HepG2 (cell line): ENCODE measurements around the gene AGFG1. TPM values are rescaled to one million over a fixed set of nuclear protein-coding genes. Genes with fewer than 3 reads are reported as not detected.

ENCODE experiments used
- ATAC-seq: fragments of 200-7000 bp; cut with Tn5 transposase; 3 replicates; pipeline ENCODE4 v1.9.1; 2020; ENCODE audit warnings: mild to moderate bottlenecking, moderate library complexity
- BruUV-seq: library from RNA; stranded (reverse); fragments of 400-500 nt; replicated peaks from 2 replicates; lab custom pipeline; 2021; lab: Mats Ljungman, UMichigan
- CTCF ChIA-PET: fragments of 300-600 bp; formaldehyde crosslinking; extraction: SDS; loops from one replicate; lab custom pipeline; 2021; ENCODE audit warnings: low total read pairs, inconsistent platforms, low intra/inter-chr PET ratio; lab: Yijun Ruan, JAX
- POLR2A ChIA-PET: fragments of 350-600 bp; sonication (Branson Sonifier 250); formaldehyde crosslinking; loops from one replicate; lab custom pipeline; 2020; ENCODE audit warnings: antibody characterized with exemption, inconsistent platforms; lab: Yijun Ruan, JAX
- DNase-seq: peaks from one replicate; pipeline ENCODE4 v3.0.0-alpha.2; 2015; ENCODE audit warnings: low spot score
- FAIRE-seq: peaks from 3 replicates; lab custom pipeline; 2011; peaks lifted over from hg19 to GRCh38; lab: Jason Lieb, UNC
- H2AFZ ChIP-seq: one replicate; pipeline ENCODE4 v1.6.1; 2011; ENCODE audit warnings: low read length, inconsistent platforms
- H3K27ac ChIP-seq: fragments of 300-600 bp; 3 replicates; pipeline ENCODE4 v1.8.0; 2011; ENCODE audit warnings: mixed run types, mild to moderate bottlenecking, mixed read lengths, low read length, inconsistent platforms; ENCODE audit not compliant: insufficient read depth; ENCODE audit errors: extremely low read length
- H3K27me3 ChIP-seq, 2 experiments: fragments of 200-600 bp in 1 of 2; 2 replicates in 1 of 2; 3 replicates in 1 of 2; pipeline versions ENCODE4 v1.6.0 to v1.8.0; 2011; ENCODE audit warnings: low read length in 2 of 2, mild to moderate bottlenecking in 2 of 2, moderate library complexity in 2 of 2, inconsistent platforms in 1 of 2; ENCODE audit not compliant: insufficient read depth in 2 of 2, control insufficient read depth in 1 of 2
- H3K36me3 ChIP-seq, 2 experiments: fragments of 200-600 bp in 1 of 2; replicated peaks in 1 of 2; 2 replicates in 1 of 2; 3 replicates in 1 of 2; pipeline versions ENCODE4 v1.5.1 to v1.8.0; 2011; ENCODE audit warnings: low read length in 2 of 2, inconsistent platforms in 1 of 2; ENCODE audit not compliant: insufficient read depth in 2 of 2, control insufficient read depth in 1 of 2
- H3K4me1 ChIP-seq: 2 replicates; pipeline ENCODE4 v1.5.1; 2012; ENCODE audit warnings: low read length, inconsistent platforms; ENCODE audit not compliant: insufficient read depth
- H3K4me2 ChIP-seq: 2 replicates; pipeline ENCODE4 v1.6.0; 2011; ENCODE audit warnings: low read depth, low read length, inconsistent platforms
- H3K4me3 ChIP-seq, 3 experiments: fragments of 200-600 bp in 1 of 3; sonication (generic), shearing (Covaris generic) in 1 of 3; replicated peaks in 1 of 3; 2 replicates each; pipeline ENCODE4 v1.5.1; 2011 to 2016; ENCODE audit warnings: low read length in 3 of 3, inconsistent platforms in 2 of 3, low read depth in 2 of 3, mild to moderate bottlenecking in 2 of 3, control low read depth in 1 of 3, mixed read lengths in 1 of 3; ENCODE audit not compliant: insufficient read depth in 1 of 3
- H3K79me2 ChIP-seq: one replicate; pipeline ENCODE4 v1.6.1; 2011; ENCODE audit warnings: low read length, inconsistent platforms; ENCODE audit not compliant: insufficient read depth
- H3K9ac ChIP-seq: 2 replicates; pipeline ENCODE4 v1.6.0; 2011; ENCODE audit warnings: mild to moderate bottlenecking, low read depth, low read length, inconsistent platforms; ENCODE audit not compliant: insufficient read depth
- H3K9me3 ChIP-seq: 2 replicates; pipeline ENCODE4 v1.5.1; 2012; ENCODE audit warnings: mild to moderate bottlenecking, low read length
- H4K20me1 ChIP-seq: 2 replicates; pipeline ENCODE4 v1.6.0; 2011; ENCODE audit warnings: inconsistent platforms, mild to moderate bottlenecking, low read length, moderate library complexity; ENCODE audit not compliant: insufficient read depth
- ATF4 ChIP-seq, 2 experiments: fragments of 450-650 bp in 1 of 2; sonication (generic) in 1 of 2; formaldehyde crosslinking; IDR thresholded peaks; 2 replicates each; pipeline versions ENCODE4 v1.5.0 to v1.8.0; 2020 to 2022; ENCODE audit warnings: mild to moderate bottlenecking in 1 of 2, missing genetic modification reagents in 1 of 2
- FOXC1 ChIP-seq: sonication (generic); formaldehyde crosslinking; IDR thresholded peaks from 2 replicates; pipeline ENCODE4 v1.8.0; 2022; ENCODE audit warnings: mild to moderate bottlenecking, missing genetic modification reagents, borderline replicate concordance
- HOXA5 ChIP-seq: sonication (generic); formaldehyde crosslinking; IDR thresholded peaks from 2 replicates; pipeline ENCODE4 v1.4.0; 2020; ENCODE audit warnings: missing genetic modification reagents
- KLF12 ChIP-seq: sonication (generic); formaldehyde crosslinking; IDR thresholded peaks from 2 replicates; pipeline ENCODE4 v1.4.0; 2020; ENCODE audit warnings: missing genetic modification reagents, borderline replicate concordance
- KLF15 ChIP-seq: sonication (generic); formaldehyde crosslinking; IDR thresholded peaks from 2 replicates; pipeline ENCODE4 v1.8.1; 2023; ENCODE audit warnings: borderline replicate concordance, mild to moderate bottlenecking, inconsistent platforms, missing genetic modification reagents, mixed read lengths
- KLF16 ChIP-seq, 2 experiments: sonication (generic) in 1 of 2; formaldehyde crosslinking in 1 of 2; IDR thresholded peaks; 2 replicates each; pipeline versions ENCODE4 v1.6.1 to v1.8.0; 2016 to 2023; ENCODE audit warnings: missing genetic modification reagents in 2 of 2, missing compliant biosample characterization in 1 of 2
- NFIB ChIP-seq: sonication (generic); formaldehyde crosslinking; IDR thresholded peaks from 2 replicates; pipeline ENCODE4 v1.9.0; 2021; ENCODE audit warnings: missing genetic modification reagents, mild to moderate bottlenecking, borderline replicate concordance
- RBM22 ChIP-seq: fragments of 200-400 bp; formaldehyde crosslinking; optimal IDR thresholded peaks from 2 replicates; pipeline ENCODE3; 2017; ENCODE audit warnings: mild to moderate bottlenecking, low read length, moderate library complexity
- ZMYM4 ChIP-seq: sonication (generic); formaldehyde crosslinking; IDR thresholded peaks from 2 replicates; pipeline ENCODE4 v1.8.1; 2023; ENCODE audit warnings: mild to moderate bottlenecking, missing genetic modification reagents
- ZNF282 ChIP-seq: fragments of 450-650 bp; IDR thresholded peaks from 2 replicates; pipeline ENCODE4 v1.6.1; 2018; ENCODE audit not compliant: partially characterized antibody
- ZNF550 ChIP-seq: sonication (generic); formaldehyde crosslinking; IDR thresholded peaks from 2 replicates; pipeline ENCODE4 v1.4.0; 2020; ENCODE audit warnings: mild to moderate bottlenecking, missing genetic modification reagents, borderline replicate concordance
- ZNF558 ChIP-seq: sonication (generic); formaldehyde crosslinking; IDR thresholded peaks from 2 replicates; pipeline ENCODE4 v1.9.0; 2022; ENCODE audit warnings: mild to moderate bottlenecking, missing genetic modification reagents, borderline replicate concordance
- ZNF576 ChIP-seq: sonication (generic); formaldehyde crosslinking; IDR thresholded peaks from 2 replicates; pipeline ENCODE4 v1.4.0; 2020; ENCODE audit warnings: mild to moderate bottlenecking, missing genetic modification reagents
- ZNF772 ChIP-seq: sonication (generic); formaldehyde crosslinking; IDR thresholded peaks from 2 replicates; pipeline ENCODE4 v1.5.0; 2020; ENCODE audit warnings: mild to moderate bottlenecking, missing genetic modification reagents
- WGBS: methylation state at CpG from one replicate; pipeline ENCODE4 v1.1.6; 2017; ENCODE audit warnings: low lambda C conversion rate; 5-methylcytosine and 5-hydroxymethylcytosine counted together
- in situ Hi-C: cut with HindIII; loops from 2 replicates; pipeline ENCODE4 v1.10.0; 2017; ENCODE audit warnings: low pct_unique_long_range_greater_than_20kb; ENCODE audit not compliant: extremely low pct_ligation_motif_present
- intact Hi-C: fragments of 100-400 bp; cut with micrococcal nuclease; formaldehyde crosslinking; loops from one replicate; pipeline ENCODE4 v1.10.0; 2022; ENCODE audit not compliant: unreplicated experiment
- polyA plus RNA-seq, 8 experiments: library from polyadenylated mRNA; depleted of rRNA in 3 of 8; stranded (reverse) in 7 of 8; unstranded in 1 of 8; fragments of >200 nt; fragmentation: Illumina TruSeq in 4 of 8; extraction: Trizol in 4 of 8; gene quantifications; 2 replicates each; pipeline versions ENCODE4 v1.2.1 to v1.2.3, GENCODE V29; 2011 to 2016; ENCODE audit warnings: low read depth in 4 of 8, missing spikeins in 1 of 8, mixed read lengths in 1 of 8; ENCODE audit not compliant: insufficient read depth in 1 of 8
- total RNA-seq, 5 experiments: library from RNA; depleted of rRNA; stranded (reverse); fragments of >200 nt; fragmentation: Illumina TruSeq; extraction: Trizol; gene quantifications; 2 replicates each; pipeline ENCODE4 v1.2.3, GENCODE V29; 2016; ENCODE audit warnings: low read depth in 1 of 5

AGFG1 gene
- total and polyA plus RNA-seq, 2 of the 13 experiments (the other 11 are each of a cell fraction or from before 2014, with no cell fraction given): 145 to 168 TPM

DNA sequence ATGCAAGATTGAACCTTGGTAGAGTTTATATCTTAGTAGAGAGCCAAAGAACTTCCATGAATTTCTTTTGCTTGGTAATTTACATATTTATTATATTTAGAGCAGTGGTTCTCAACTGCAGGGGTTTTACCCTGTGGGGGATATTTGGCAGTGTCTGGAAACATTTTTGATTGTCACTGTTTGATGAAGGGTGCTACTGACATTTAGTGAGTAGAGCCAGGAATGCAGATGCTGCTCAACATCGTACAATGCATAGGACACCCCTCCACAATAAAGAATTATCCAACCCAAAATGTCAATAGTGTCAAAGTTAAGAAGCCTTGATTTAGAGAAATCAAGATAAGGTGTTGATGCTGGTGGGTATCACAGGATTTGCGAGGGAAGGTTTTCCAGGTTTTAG, 14.7 kb downstream of the AGFG1 start:
- intact Hi-C loops: no loop called here
- BruUV-seq: no TSS peak
- no peak for ATAC-seq

GRCh38 chr2:227488045-227488444, 16.1 kb downstream of the AGFG1 start:
- intact Hi-C loops (no loop called here), in situ Hi-C loops (no loop called here)
- Histone ChIP-seq H3K9me3 (peaks cover 7% of the 10 kb centered on the region), H3K4me2 (no peak overlapping the region), H3K9ac (no peak overlapping the region), H2AFZ (no peak overlapping the region), H4K20me1 (peaks cover 40% of the 10 kb centered on the region), H3K4me1 (peaks cover 17% of the 10 kb centered on the region), H3K27me3 (no peaks in the 10 kb centered on the region), H3K27ac (no peak overlapping the region), H3K79me2 (peaks cover 97% of the 10 kb centered on the region), H3K4me3 (no peak overlapping the region), H3K36me3 (peaks cover 2 to 3% of the 10 kb centered on the region in 2 experiments; a peak in 2 of 5 replicates)
- no TSS peak for BruUV-seq
- no peak for DNase-seq
- WGBS: 94% methylated on average over 3 of the region's 3 CpGs
- POLR2A ChIA-PET: no interaction called here
- ATAC-seq: no peak
- no peak for TF ChIP-seq KLF12 (CRISPR knock-in tag)
- TF ChIP-seq FOXC1 (CRISPR knock-in tag): no peak
- TF ChIP-seq ZNF558: no peak
- no peak for TF ChIP-seq ZNF576 (CRISPR knock-in tag)
- no peak for TF ChIP-seq KLF15 (CRISPR knock-in tag)
- no peak for TF ChIP-seq ATF4 (CRISPR knock-in tag; IDR thresholded peaks at IDR 0.05)
- no peak for TF ChIP-seq HOXA5 (CRISPR knock-in tag)
- TF ChIP-seq ZNF772 (CRISPR knock-in tag): no peak
- TF ChIP-seq ZNF550: no peak
- no peak for TF ChIP-seq NFIB (CRISPR knock-in tag)
- TF ChIP-seq KLF16 (CRISPR knock-in tag; IDR thresholded peaks at IDR 0.05): no peak
- no peak for TF ChIP-seq ZMYM4 (CRISPR knock-in tag)
- CTCF ChIA-PET: no interaction called here
- FAIRE-seq: no peak

More for the DNA sequence above, 14.7 kb downstream of the AGFG1 start:
- H3K36me3 ChIP-seq: no peaks in the 10 kb centered on the region; a peak in 2 of 5 replicates
- 97% methylated on average over 2 of the region's 2 CpGs for WGBS
- no peak for DNase-seq
- TF ChIP-seq RBM22 (peak; percentile 53), ZNF282 (no peak)
- TF ChIP-seq, all 625 proteins: peak for 1
- in situ Hi-C loops: no loop called here
- no peak for FAIRE-seq
- Histone ChIP-seq H3K79me2 (peaks cover 96% of the 10 kb centered on the region), H4K20me1 (peaks cover 47% of the 10 kb centered on the region), H3K4me2 (no peak overlapping the region), H3K4me3 (no peak overlapping the region), H2AFZ (no peak overlapping the region), H3K9me3 (peaks cover 7% of the 10 kb centered on the region), H3K9ac (no peak overlapping the region), H3K27me3 (no peaks in the 10 kb centered on the region), H3K27ac (no peak overlapping the region), H3K4me1 (peaks cover 17% of the 10 kb centered on the region)
- CTCF ChIA-PET: no interaction called here
- POLR2A ChIA-PET: no interaction called here
